G401 (cell line): ENCODE data around the gene PTPRN2. TPM values are rescaled to one million over a fixed set of nuclear protein-coding genes. Genes with fewer than 3 reads are reported as not detected.
"Not testable (repeated sequence)": the region's sequence is repeated elsewhere in the genome, so short reads cannot be mapped to it uniquely, and the experiment has no call there.

Source experiments
- DNase-seq: peaks from one replicate; pipeline ENCODE4 v3.0.0-alpha.2; 2015; ENCODE audit warnings: low spot score
- in situ Hi-C: cut with HindIII; loops from 2 replicates; pipeline ENCODE4 v1.10.0; 2016; ENCODE audit warnings: low sequenced_read_pairs, mixed read lengths
- total RNA-seq: library from RNA; depleted of rRNA; stranded (reverse); fragments of >200 nt; shearing (Covaris generic); gene quantifications from 2 replicates; pipeline ENCODE4 v1.2.3, GENCODE V29; 2014

The PTPRN2 gene
- total RNA-seq, 1 experiment from 2014 or later: not detected

DNA sequence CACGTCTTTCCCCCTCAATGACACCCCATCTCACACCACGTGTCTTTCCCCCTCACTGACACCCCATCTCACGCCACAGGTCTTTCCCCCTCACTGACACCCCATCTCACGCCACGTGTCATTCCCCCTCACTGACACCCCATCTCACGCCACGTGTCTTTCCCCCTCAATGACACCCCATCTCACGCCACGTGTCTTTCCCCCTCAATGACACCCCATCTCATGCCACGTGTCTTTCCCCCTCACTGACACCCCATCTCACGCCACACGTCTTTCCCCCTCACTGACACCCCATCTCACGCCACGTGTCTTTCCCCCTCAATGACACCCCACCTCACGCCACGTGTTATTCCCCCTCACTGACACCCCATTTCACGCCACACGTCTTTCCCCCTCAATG is 440.2 kb downstream of the PTPRN2 start:
- in situ Hi-C loops, DNase-seq: not testable (repeated sequence)

DNA sequence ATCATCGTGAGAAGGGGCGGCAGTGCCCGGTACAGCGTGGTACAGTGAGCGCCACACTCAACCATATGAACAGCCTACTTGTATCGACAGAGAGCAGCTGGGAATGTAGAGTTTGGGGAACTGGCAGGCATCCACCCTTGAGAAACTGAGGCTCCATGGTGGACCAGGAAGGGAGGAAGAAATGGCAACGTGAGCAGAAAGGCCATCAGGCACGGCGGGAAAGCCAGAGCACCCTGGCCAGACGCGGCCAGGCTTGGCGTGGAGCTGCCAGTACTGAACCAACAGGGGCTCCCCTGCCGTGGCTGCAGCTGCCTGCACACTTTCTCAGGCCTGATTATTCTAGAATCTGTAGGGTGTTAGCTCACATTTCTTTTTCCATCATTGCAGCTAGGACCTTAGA is 442.3 kb downstream of the PTPRN2 start:
- DNase-seq: no peak
- in situ Hi-C loops: no loop called here

DNA sequence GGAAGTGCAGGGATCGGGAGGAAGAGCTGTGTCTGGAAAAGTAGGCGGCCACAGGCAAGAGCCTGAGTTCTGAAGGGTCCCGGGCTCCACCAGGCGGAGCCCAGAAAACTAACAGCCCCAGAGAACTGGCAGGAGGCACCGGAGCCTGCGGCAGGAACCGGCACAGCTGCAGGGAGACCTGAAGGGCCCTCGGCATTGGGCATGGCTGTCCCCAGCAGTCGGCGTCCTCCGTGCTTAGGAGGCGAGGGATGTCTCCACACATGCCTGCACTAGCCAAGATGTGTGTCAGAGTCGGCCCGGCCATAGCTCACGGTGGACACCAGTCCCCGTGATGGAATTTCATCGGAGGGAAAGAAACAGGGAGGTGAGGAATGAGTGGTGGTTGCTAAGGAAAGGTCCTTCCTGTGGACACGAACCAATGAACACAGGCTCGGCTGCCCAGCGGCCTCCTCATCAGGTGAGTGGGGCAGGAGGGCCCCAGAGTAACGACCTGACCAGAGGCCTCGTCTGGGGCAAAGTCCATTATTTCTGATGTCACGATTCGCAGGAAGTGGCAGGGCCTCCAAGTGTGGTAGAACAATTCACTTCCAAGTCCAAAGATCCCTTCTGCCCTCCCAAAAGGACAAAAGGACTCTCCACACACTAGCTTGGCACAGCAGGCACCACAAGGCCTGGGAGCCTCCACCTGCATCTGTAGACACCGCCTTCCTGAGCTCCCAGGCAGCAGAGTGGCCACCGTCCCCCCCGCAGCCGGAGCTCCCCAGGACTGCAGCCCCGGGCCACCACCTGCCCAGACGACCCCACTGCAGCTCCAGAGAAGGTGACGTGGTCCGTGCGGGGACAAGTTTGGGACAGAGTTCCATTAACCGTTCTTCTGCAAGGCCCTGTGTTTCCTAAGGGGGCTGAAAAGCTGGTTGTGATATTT is 444.2 kb downstream of the PTPRN2 start:
- DNase-seq: no peak
- in situ Hi-C loops: no loop called here

DNA sequence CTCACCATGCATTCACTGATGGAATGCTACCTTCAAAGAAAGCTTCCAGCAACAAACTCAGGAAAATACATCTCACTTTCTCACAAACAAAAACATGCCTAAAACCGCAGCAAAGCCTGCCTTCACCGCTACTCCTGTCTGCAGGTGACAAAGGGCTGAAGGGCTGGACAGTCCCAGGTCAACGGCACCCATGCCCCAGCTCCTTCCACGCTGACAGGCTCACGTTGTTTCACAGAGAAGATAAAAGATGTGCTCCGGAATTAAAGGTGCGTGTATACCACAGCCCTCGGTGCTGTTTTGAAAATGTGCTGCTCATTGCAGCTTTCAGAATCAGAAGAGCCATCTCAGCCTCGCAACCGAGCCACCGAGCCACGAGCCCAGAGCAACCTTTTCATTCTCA is 445.0 kb downstream of the PTPRN2 start:
- in situ Hi-C loops: no loop called here
- DNase-seq: no peak

DNA sequence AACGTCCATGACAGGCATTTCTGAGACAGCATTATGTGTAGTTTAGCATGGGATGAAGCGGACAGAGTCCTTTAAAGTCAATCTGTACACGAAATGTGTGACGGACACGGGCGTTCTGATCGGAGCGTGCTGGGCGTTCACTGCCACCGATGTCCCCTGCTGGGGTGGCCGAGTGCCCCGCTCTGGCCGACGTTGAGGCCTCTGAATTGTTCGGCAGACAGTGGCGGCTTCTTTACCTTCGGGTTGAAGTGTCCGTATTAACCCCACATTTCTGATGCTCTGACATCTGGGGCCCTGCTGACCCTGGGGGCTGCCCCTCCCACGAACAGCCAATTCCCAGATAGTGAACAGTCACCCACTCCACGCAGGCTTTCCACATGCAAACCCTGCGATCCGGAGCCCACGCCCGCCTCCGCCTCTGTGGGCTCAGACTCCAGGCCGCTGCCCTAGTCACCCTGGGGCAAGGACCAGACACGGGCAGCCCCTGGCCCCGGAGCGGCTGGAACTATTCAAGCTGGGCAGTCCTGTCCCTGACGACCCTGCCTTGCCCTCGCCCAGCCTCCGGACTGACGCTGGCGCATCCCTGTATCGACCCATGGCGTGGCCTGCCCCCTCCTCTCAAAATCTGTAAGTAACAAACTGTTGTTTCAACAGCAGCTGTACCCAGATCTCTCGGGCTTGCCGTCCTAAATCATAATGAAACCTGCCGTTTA is 445.7 kb downstream of the PTPRN2 start:
- in situ Hi-C loops: no loop called here
- DNase-seq: no peak

DNA sequence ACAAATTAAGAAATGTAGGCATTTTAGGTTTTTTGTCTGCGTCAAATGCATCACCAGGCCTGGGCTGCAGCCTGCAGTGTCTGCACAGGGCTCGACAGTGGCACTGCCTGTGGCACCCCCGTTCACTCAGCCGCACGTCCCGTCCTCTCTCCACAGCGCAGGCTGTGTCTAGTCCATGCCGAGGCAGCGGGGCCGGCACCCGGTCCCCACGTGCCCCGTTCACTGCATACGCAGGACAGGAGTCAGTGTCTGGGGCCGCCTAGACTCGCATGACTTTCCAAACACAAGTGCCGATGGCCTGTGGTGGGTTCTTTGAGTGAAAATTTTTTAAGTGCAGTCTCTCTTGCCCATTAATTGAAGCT is 446.4 kb downstream of the PTPRN2 start:
- in situ Hi-C loops: no loop called here

DNA sequence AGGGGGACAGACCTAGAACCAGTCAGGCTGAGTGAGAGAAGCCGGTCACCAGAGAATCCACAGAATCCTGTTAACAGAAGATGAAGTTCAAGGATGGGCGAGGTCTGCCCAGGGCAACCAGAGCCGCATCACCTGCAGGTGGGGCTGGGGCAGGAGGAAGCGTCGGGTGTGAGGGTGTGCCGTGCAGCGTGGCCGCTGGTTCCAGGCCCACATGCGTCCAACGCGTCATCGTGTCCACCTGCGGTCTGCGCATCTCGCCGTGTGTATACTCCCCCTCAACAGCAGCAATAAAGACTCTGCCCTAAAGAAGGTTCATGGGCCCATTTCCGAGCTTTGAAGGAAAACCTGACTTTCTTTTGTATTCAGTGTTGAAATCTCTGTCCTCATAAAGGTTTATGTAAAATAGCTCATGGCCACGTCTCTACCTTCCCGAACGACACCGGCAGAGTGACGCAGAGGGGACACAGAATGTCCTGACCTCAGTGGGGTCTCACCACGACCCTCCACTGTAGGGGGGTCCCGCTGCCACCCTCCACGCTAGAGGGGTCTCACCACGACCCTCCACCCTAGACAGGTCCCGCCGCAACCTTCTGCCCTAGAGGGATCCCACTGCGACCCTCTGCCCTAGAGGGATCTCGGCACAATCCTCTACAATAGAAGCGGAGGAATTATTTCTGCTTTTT is 446.9 kb downstream of the PTPRN2 start:
- DNase-seq: no peak

More for the DNA sequence above, 446.4 kb downstream of the PTPRN2 start:
- no peak for DNase-seq

DNA sequence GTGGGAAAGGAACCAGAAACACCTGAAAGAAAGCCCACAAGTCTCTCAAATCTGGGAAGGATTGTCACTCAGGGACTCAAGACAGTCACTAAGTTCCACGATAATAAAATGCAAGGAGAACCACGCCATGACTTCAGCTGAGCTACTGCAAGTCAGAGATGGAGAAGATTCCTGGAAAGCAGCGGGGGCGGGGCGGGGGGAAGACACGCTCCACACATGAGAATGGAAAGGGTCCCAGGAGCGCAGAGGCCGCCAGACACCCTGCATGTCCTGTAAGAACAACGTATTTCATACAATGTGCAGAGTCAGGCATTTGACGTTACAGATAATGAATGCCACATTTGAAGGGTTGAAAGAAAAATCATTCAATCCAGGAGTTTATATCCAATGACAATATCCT is 448.1 kb downstream of the PTPRN2 start:
- no peak for DNase-seq
- in situ Hi-C loops: no loop called here

More for the DNA sequence above, 446.9 kb downstream of the PTPRN2 start:
- in situ Hi-C loops: no loop called here

DNA sequence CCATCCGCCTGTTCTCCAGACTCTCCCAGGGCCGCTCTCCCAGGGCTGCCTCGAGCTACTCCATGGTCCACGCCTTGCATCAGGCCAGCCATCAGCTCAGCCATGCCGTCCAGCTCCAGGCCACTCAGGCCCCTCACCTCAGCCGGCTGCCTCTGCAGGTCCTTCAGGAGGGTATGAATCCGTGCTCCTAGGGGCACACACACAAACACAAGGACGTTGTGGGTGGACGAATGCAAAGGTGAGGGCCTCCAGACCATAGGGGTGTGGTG is 449.4 kb downstream of the PTPRN2 start:
- no peak for DNase-seq
- in situ Hi-C loops: no loop called here

DNA sequence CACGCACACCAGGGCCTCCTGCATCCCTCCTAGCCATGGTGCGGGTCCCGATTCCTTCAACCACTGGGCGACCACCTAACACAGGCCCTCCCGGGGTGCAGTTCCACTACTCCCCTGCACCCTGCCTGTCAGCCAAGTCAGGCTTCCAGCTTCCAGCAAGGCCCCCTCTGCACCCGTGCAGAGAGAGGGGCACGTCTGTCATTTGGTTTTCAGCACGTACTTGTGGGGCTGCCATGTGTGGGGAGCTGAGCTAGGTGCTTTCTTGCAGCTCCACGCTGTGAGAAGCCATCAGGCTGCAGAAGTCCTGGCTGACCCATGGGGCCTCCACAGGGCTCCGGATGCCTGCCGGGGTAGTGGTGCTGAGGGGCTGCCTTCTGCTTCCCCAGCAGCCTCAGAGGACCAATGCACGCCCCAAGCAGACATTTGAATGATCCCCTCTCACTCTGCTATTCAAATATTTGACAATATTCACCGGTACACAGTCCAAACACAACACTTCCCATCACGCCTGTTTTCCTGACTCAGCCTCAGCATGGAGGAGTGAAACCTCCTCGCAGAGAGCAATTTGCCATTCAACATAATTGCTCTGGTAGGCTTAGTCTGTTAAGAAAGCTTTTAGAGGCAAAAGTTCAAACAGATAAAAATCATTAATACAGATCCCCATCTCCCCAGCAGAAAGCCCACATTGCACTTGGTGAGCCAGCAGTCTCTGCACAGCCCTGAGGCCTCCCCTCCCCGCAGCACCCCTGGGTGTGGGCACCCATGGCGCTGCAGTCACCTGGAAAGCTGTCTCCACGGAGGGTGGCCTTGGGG is 449.9 kb downstream of the PTPRN2 start:
- DNase-seq: no peak
- in situ Hi-C loops: no loop called here

DNA sequence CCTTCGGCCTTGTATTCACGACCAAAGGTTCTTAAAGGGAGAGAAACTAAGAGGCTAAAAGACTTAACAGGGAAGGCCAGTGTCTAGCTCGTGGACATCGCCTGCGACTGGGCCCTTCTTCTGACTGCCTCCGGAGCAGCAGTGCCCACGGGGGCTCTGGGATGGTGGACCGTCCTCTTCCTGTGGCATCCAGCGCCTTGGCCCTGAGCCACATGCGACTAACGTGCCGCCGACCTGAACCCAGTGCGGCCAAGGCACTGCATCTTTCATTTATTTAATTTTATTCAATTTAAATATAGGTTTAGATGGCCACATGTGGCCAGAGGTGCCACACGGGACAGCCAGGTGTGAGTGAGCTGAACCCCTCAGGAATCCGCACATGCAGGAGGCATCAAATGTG is 451.7 kb downstream of the PTPRN2 start:
- DNase-seq: no peak
- in situ Hi-C loops: no loop called here

DNA sequence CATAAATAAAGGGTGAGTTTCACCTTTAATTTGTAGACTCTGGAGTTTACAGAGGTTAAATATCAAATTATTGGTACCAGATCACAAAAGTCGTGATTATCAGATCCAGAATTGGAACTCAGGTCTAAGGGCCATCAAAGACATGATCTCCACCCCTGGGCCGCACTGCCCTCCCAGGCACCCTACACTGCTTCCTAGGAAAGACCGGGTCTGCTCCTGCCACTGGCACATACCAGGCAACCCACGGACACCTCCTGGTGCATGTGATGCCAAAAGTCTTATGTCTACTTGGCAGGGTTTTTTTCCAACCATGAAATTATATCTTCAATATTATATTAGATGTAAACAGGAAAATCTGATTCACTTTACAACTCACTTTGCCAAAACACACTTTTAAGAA is 452.8 kb downstream of the PTPRN2 start:
- in situ Hi-C loops: no loop called here
- DNase-seq: no peak

DNA sequence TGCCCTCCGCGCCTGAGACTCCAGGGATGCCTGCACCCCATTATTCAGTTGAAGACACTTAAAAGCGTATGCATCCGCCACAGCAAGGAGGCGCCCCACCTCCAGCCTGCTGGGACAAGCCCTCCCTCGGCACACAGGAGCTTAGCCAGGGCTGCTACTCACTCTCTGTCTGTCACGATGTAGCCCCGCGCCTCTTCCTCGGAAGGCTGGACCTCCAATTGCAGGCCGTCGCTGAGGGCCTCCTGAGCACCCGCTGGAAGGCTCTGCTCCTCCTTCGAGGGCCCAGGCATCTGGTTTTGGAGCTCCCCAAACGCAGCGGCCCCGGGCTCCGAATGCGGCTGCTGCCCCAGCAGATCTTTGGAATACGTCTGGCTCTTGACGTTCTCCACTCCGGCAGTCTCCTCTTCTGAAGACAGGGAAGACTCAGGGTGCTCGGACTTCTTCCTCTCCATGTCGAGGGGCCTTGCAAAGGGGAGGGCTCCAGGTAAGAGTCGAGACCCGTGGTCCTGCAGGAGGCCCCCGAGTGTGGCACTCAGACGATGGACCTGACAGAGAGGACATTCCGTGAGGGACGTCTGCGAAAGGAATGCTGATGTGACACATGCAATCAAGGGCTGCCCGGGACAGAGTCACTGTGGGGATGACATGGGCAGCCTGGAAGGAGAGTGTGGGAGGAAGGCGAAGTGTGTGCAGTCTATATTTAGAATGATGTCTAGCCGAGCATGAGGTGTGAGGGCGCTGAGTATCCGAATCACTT is 453.9 kb downstream of the PTPRN2 start:
- no peak for DNase-seq
- in situ Hi-C loops: no loop called here

DNA sequence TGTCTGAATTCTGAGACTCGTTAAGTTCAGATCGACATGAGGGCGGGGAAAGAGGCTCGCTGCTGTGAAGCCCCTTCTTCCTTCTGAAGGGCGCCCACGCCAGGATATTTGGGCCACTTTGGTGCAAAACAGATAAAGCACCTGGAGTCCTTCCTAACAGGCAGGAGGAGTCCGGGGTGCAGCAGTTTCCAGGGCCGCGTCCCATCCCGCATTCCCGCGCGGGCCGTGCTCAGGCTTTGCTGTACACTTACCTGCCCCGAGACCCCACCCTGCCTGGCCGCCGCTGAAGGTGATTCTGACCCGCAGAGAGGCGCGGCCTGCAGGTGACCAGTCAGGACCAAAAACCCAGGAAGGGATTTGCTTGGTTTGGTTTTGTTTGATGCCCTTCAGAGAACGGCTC is 454.6 kb downstream of the PTPRN2 start:
- in situ Hi-C loops: no loop called here
- DNase-seq: no peak

DNA sequence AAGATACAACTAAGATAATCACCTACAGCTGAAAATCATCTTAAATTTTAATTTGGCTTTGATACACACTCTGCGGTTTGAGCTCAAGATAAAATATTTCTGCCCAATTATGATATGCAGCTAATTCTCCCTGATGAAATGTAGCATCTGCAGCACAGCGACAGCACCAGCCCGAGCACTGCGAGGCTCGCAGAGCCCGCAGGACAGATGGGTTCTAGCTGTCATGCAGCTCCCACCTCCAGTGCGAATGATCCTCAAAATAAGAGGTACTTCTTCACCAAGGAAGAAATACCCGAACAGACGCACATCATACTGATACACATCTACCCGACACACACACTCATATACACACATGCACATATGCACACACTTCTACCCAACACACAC is 457.6 kb downstream of the PTPRN2 start:
- in situ Hi-C loops: no loop called here
- no peak for DNase-seq

DNA sequence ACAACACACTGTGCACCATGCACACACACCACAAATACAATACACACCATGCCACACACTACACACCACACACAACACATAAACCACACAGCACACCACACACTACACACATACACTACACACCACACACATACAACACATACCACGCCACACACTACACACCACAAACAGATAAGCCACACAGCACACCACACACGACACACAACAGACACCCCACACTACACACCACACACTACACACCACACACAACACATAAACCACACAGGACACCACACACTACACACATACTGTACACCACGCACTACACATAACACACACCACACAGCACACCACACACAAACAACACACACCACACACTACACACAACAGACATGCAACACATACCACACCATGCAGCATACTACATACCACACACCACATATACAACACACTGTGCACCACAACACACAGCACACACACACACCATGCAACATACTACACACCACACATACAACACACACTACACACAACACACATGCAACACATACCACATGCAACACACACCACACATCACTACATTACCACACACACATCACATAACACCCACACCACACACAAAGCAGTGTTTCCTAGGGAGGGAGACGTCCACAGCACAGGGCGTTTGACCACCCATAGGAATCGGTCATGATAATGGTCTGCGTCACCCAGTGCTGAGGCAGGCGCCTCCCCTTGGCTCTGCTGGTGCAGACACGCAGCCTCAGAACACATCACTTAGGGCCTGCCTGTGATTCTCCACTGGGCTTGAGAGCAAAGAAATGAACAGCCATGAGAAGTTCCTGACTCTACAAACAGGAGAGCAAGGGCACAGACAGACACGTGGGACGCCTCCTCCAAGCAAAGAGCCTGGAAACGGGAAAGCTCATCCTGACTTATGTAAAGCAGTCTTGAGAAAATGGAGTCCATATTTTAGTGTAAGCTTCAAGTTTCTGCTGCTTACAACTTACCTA is 458.3 kb downstream of the PTPRN2 start:
- DNase-seq: no peak
- in situ Hi-C loops: no loop called here

DNA sequence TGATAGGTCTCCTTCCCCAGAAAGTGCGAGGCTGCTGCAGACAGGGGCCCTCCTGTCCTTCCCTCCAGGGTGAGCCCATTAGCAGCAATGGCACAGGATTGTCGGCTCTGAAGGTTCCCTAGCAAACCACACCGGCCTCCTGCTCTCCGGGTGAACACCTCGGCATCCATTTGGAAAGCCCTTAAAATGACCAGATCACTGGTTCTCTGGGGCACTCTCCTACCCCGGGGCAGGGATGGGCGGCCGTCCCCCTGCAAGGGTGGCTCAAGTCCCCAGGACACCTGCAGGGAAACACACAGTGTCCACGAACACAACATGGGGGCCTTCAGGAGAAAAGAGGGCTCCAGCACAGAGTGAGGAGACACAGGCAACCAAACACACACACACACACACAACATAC is 459.1 kb downstream of the PTPRN2 start:
- DNase-seq: no peak
- in situ Hi-C loops: no loop called here

DNA sequence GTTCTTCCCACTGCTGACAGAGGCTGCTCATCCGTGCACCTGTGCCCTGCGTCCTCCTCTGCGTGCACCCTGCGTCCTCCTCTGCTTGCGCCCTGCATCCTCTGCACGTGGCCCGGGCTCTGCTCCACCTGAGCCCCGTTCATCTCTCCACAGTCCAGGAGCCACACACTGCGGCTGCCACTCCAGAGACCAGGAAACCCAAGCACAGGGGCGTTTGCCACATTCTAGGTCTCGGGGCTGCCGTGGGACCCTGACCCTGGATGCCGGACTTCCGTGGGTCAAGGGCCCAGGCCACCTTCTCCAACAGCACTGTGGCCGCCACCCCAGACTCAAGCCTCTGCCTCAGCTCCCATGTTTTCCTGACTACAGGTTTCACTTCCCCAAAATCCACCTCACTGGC is 460.4 kb downstream of the PTPRN2 start:
- no peak for DNase-seq
- in situ Hi-C loops: no loop called here
